ENCODE measurements around the gene S100Z. TPM values are rescaled to one million over a fixed set of nuclear protein-coding genes. Genes with fewer than 3 reads are reported as not detected.
A peak's percentile ranks its signal among the peaks of the same experiment; 100 is the strongest.

Gene S100Z
- total and polyA plus RNA-seq, 2 donors (not counting 1 experiment from before 2014, with no cell fraction given), result 1.0 to 2.4 TPM

- no peaks in the 10 kb centered on the region for H3K9me3 Mint-ChIP-seq (ENCODE audit: insufficient read depth)
- Histone ChIP-seq H3K79me2 (ENCODE audit: control insufficient read depth, insufficient read depth, low read length) (no peaks in the 10 kb centered on the region), H3K4me3 (ENCODE audit: control extremely low read depth in 1 of 5, extremely low read depth in 1 of 5, insufficient read depth in 1 of 5, low read depth in 2 of 5, low read length in 4 of 5) (no peak within 1 kb of the TSS), H3K9ac (ENCODE audit: low read length) (no peak within 1 kb of the TSS), H3K9me3 (ENCODE audit: control extremely low read depth in 1 of 3, control insufficient read depth in 2 of 3, insufficient read depth in 1 of 3, low read length in 2 of 3) (no peaks in the 10 kb centered on the region), H3K4me2 (replicated peaks; ENCODE audit: low read depth, low read length, poor library complexity, severe bottlenecking) (peak within 1 kb of the TSS; percentile 25), H3K27ac (ENCODE audit: low read length in 2 of 2) (no peak within 1 kb of the TSS), H3K4me1 (ENCODE audit: control insufficient read depth in 2 of 2, insufficient read depth in 2 of 2, low read length in 2 of 2) (peaks cover 8 to 12% of the 10 kb centered on the region in 2 donors), H3K27me3 (replicated peaks in 1 of 4; ENCODE audit: control extremely low read depth in 1 of 4, control insufficient read depth in 3 of 4, insufficient read depth in 4 of 4, low read length in 3 of 4) (peaks cover 0 to 33% (median 18%) of the 10 kb centered on the region in 4 experiments), H2AFZ (ENCODE audit: insufficient read depth, low read depth, low read length, poor library complexity, severe bottlenecking) (no peak within 1 kb of the TSS), H3K36me3 (replicated peaks in 1 of 2; ENCODE audit: control extremely low read depth in 1 of 2, control insufficient read depth in 1 of 2, extremely low read depth in 1 of 2, insufficient read depth in 2 of 2, low read length in 1 of 2) (no peaks in the 10 kb centered on the region), H4K20me1 (ENCODE audit: control insufficient read depth, insufficient read depth, low read length, poor library complexity, severe bottlenecking) (no peaks in the 10 kb centered on the region)
- no peak within 1 kb of the TSS for H3K27ac Mint-ChIP-seq
- WGBS (ENCODE audit: insufficient coverage), result 10% methylated on average over 20 of the region's 23 CpGs
- no peak for ATAC-seq (ENCODE audit: low read depth)
- DNase-seq, result no peak
- H3K4me3 Mint-ChIP-seq, result no peak within 1 kb of the TSS
- intact Hi-C loops (cut with micrococcal nuclease), result no loop called here
- TF ChIP-seq EZH2 (IDR thresholded peaks at IDR 0.05; ENCODE audit: borderline replicate concordance, insufficient read depth, low read depth, low read length, poor library complexity, severe bottlenecking) (no peak), CTCF (IDR thresholded peaks at IDR 0.05) (no peak)
- CTCF ChIA-PET, result no interaction called here
- POLR2A ChIA-PET, result no interaction called here
- H3K27me3 Mint-ChIP-seq, result peaks cover 42% of the 10 kb centered on the region
- H3K4me1 Mint-ChIP-seq, result peaks cover 6% of the 10 kb centered on the region
Measured at GRCh38 chr5:76952795-76953536, 103.2 kb downstream of the S100Z start, which contains the start of gene CRHBP. Gene CRHBP (plus strand): TSS chr5:76953045. CDS start chr5:76953135, 90 bp downstream.
